NCI-H460 (cell line): ENCODE results near the gene TCF4. TPM values are rescaled to one million over a fixed set of nuclear protein-coding genes. Genes with fewer than 3 reads are reported as not detected.
A peak's percentile ranks its signal among the peaks of the same experiment; 100 is the strongest.

ENCODE experiments used
- DNase-seq: peaks from one replicate; pipeline ENCODE4 v3.0.0-alpha.2; 2016; ENCODE audit warnings: low read depth; ENCODE audit errors: extremely low read depth
- total RNA-seq: library from RNA; depleted of rRNA; stranded (reverse); fragments of >200 nt; shearing (Covaris generic); gene quantifications from 2 replicates; pipeline ENCODE4 v1.2.3, GENCODE V29; 2014

The TCF4 gene
- total RNA-seq, 1 experiment from 2014 or later = 7.3 TPM

DNA sequence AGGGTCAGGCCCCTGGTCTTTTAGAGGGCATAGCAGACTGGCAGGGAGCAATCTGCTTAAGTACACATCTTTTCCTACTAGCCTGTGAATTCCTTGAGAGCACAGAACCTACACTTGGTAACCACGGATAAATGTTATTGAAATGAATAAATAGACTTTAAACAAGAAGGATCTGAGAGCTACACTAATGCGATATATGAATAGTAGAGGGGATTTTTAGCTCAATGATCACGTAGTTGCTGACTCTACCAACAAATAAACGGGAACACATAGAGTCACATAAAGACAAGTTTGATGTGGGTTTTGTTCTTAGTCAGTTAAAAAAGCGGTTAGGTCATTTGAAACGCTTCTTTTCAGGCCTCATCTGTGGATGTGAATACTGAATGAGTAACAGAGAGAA lies 338.4 kb downstream of the TCF4 start:
- DNase-seq = no peak

DNA sequence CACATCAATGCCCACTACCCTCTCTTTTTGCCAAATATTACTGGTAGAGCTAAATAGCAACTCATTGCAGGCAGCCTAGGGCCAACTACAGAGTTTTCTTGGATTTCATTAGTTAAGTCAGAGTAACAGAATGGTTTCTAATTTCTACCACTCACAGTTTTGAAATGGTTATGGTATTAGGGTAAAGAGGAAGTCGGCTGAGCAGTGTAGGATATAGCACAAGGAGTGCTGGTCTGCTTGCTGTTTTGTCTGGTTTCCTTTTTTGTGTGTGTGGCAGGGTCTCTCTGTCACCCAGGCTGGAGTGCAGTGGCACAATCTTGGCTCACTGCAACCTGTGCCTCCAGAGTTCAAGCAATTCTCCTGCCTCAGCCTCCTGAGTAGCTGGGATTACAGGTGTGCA lies 339.5 kb downstream of the TCF4 start:
- no peak for DNase-seq

DNA sequence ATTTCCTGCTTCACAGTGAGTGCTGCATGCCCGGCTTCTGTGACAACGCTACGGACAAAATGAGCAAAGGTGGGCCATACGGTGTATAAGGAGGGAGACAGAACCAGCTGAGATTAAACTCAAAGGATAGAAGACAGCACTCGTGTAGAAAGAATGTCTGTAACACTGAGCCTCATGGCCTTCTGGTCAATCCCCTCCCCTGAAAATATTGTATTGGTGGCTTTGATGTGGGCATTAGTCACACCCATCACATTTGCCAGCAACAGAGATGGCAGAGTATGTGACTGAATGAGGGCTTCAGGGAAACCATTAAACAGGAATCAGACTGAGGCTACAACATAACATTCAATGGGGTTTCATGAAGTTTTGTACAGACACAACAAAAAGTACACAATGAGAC lies 341.0 kb downstream of the TCF4 start:
- DNase-seq = no peak

DNA sequence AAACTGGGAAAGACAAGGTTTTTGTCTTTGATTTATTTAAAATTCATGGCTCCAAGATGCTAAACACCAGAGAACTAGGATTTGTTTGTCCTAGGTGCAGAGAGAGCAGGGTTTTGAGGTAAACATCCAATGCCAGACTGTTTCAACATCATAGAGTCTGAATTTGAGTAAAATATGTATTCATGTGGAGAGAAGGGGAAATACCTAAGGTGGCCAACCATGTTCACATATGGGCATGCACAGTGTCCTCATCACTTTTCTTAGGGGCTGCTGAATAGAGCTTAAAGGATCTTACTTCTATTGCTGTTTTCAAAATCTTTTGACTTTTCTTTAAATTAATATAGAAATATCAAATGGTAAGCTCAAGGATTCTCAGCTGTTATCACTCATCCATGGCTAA lies 341.7 kb downstream of the TCF4 start:
- no peak for DNase-seq

DNA sequence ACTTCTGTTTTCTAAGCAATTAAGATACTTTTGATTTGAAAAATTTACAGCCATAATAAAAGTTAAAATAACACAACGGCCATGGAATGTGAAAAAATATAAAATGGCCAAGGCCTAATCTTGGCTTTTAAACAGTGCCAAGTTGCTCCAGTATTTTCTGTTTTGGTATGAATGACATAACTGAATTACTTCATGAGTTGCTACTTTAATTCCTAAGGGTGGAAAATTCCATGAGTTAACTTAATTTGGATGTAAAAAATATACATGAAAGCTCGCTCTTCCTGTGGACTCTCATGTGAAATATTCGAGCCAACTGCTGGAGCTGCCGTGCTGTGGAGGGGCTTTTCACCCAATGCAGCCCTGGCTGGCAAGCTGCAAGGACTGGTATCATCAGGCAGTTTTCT lies 342.8 kb downstream of the TCF4 start:
- DNase-seq = no peak

DNA sequence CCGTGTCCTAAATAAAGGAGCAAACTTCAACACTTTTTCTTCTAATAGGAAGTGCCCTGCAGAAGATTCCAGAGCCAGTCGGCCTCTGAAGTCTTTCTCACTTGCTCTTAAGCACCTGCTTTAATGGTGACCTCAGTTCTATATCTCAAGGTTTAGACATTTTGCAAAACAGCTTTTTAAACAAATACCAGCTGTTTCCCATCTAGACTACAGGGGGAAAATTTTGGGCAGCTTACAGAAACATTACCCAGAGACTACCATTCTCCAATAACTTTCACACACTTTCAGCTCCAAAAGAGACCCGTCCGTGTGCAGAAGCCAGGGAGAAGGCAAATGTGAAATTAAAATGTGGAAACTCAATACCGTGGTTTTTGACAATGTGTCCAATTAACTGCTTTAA lies 343.4 kb downstream of the TCF4 start:
- no peak for DNase-seq

DNA sequence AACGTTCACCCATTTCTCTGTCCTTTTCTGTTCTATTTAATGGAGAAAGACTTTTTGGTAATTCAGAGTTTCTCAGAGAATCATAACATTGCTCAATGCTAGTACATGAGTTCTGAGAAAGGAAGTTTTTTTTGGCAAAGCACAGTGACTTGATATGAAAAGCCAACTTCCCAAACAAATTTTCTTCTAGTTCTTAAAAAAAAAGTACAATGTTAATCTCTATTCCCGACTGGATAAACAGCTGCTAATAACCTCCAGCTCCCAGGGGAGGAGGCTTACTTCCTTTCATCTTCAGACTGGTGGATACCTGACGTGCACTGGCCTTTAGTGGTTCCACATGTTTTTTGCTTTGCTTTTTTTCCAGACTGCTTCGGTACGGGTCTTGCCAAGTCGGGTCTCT lies 344.1 kb downstream of the TCF4 start:
- DNase-seq = no peak

DNA sequence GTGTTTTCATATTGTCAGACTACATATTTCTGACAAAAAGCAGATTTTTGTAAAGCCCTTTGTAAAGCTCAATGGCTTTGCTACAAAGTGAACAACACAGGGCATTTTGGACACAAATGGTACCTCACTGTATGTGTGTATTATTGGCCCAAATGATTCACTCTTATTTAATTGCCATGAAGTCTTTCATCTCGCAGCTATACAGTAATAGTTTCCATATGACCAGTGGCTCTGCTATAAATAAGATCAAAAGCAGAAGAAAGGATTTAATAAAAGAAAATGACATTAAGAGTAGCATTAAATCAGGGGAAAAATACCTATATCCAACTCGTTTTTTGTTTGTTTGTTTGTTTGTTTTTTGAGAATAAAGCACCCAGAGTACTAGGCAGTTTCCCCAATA lies 344.7 kb downstream of the TCF4 start:
- no peak for DNase-seq

DNA sequence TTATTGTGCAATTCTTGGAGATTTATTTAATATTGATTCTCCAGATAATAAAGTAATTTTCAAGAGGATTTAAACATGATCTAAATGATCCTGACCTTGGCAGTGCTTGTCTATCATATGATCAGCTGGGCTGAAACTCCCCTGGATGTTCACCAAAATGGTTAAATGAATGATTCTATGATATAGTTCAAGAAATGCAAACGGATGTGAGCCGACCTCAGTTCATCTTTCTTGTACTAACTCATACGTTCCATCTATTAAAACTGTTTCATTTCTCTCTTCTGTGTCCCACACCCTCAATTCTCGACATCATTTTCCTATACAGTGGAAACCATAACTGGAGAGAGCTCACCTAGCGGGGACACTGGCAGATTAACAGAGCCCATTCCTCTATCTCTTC lies 347.0 kb downstream of the TCF4 start:
- no peak for DNase-seq

DNA sequence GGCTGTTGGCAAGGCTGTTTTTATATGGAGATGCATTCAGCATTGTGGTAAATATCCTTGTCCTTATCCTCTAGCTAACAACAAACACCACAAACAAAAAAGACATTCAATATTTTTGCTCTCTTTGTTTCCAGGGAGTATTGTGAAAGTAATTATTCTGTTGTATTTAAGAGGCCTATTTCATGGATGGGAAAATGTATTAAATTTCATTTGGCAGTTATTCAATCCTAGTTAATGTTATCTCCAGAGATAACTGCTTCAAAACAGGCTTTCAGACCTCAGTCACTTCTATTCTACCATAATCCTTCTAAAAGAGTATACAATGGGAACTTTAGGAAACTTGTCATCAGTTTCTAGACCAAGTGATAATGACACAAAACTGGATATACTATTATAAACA lies 348.3 kb downstream of the TCF4 start:
- DNase-seq = no peak

DNA sequence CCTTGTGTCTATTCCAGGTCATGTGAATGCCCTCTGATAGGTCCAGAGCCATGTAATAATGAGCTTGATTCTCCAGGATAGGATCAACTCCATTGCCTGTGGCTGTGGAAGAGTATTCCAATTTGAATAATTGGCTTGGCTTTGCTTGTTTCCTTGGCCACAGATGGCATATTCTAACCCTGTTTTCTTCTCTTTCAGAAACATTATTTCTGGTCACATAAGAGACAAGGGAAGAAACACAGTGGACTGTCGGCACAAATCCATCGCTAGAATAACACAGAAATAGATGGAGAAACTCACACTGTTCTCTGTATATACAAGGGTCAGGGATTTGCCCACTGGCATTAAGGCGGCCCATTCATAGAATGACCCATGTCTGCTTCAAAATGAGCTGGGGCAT lies 350.3 kb downstream of the TCF4 start:
- no peak for DNase-seq

DNA sequence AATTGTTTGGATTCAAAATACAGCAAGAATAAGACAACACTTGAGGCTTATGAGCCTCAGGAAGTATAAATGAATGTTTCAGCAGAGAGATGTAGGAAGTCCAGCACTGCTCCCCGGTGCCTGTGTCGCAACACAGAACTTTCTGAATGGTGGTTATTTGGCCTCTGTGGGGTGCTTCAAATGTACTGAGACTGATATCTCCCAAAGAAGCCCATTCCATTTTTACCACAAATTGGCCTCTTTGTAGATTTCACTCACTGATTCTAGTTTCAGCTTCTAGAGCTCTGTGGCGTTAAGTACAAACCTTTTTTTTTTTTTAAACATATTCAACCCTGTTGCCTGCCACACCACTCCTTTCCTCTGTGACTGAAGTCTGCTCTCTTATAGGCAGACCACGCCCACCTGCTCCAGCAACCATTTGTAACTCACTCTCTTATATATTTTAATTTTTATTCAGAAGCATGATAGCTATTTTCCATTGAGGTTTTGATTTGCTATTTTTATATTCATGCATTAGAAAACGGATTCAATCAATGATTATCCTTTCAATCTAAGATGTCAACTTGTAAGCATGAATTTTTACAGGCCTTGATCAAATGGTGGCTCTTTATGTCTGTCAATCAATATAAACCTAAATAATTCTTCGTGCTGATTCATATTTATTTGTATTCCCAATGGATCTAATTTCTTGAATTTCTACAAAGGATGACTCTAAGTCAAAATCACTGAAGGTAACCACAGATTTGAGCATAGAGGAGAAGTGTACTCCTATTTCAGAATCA lies 351.7 kb downstream of the TCF4 start:
- no peak for DNase-seq

DNA sequence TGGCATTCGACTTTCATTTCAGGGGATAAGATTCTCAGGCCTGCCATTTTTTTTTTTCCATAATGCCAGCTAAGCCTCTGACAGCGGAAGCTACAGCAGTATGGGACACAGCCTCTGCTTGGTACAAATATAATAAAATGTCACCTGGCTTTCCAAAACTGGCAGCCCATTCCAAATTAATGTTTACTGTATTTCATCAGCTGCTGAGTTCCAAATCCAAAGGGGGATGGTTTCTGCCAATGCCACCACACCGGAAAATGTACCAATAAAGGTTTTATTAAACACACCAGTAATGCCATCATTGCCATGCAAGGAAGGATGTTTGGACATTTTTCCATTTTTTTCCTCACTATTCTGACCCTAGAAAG lies 352.9 kb downstream of the TCF4 start:
- DNase-seq = no peak

DNA sequence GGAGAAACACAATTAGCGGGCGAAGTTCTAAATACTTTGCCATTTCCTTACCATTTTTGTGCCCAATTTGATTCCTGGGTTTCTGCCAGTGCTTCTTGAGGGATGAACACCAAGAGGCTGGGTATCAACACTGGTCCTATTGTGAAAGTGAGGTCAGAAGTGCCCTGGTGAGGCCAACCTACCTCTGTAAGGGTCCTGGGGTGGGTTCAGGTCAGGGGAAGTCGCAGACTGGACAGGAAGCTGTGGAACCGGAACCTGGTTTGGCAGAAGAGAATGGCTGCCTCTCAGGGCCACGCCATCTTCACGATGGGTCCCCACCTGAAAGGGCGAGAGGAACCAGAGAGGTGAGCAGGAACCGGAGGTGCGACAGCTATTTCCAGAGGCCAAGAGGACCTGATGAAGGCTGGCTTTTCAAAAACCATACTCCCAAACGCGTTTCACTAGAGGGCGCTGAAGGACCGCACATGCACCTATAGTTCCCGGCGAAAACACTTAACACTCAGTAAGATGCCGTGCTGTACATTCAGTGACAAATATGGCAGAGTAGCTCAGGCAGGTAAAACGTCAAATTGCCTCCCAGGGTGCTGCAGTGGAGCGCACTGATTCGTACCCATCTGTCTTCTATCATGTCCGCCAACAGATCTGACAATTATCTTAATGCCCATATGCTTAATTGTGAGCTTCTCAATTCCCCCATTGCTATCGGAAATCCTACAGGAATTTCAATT lies 353.5 kb downstream of the TCF4 start:
- peak; percentile 63 for DNase-seq

DNA sequence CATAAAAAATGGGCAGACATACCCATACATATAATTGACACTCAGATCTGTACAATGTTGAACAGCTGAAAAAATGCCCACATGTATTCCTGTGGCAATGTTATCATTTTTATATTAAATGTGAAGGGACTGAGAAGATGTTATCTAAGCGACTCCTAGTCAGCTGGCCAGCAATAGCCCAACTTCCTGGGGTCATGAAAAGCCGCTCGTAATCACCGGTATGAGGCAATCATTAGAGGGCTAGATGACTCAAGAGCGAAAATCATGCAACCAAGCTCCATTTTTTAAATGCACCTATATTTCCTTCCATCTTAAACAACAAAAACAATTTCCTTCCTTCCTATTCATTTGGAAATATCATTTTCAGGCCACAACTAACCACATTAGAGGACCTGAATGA lies 354.1 kb downstream of the TCF4 start:
- DNase-seq = no peak

DNA sequence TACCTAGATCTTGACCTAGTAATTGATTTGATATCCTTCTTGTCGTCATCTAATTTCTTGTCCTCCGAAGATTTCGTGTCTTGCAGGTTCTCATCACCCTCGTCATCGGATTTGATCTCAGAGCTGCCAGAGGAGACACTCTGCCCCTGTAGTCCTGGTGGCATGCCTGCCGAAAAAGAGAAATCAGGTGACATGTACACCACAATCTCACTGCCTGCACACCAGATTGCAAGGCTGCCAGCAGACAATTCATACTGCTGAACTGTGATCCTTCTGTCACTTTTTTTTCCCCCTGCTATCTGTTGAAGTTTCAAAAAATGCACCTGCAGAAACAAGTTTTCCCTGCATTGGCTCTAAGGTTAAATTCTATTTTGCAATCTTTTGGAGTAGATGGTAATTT lies 355.5 kb downstream of the TCF4 start:
- no peak for DNase-seq

DNA sequence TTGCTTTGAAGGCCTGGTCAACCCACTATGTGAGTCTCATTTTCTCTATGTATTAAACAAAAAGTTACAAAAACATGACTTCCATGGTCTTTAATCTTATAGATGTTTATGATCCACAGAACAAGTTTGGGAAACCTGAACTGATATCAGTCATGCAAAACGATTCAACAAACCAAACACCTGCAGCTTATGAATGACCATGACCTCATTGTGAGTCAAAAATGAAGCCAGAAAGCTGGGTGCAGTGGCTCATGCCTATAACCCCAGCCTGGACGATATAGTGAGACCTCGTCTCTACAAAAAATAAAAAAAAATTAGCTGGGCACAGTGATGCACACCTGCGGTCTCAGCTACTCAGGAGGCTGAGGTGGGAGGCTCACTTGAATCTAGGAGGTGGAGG lies 358.3 kb downstream of the TCF4 start:
- DNase-seq = no peak

DNA sequence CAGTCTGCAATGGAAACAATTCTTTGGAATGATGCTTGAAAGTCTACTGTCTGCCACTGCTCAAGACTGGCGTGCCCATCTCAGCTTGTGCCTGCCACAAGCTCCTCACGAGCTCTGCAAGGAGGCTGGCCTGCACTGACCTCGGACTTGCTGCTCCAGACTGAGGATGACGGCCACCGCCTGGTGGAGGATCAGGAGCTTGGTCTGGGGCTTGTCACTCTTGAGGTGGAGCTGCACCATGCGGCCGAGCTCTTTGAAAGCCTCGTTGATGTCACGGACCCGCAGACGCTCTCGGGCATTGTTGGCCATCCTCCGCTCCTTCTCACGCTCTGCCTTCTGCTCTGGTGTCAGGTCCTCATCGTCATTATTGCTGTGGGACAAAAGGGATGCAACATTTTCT lies 359.3 kb downstream of the TCF4 start:
- no peak for DNase-seq

DNA sequence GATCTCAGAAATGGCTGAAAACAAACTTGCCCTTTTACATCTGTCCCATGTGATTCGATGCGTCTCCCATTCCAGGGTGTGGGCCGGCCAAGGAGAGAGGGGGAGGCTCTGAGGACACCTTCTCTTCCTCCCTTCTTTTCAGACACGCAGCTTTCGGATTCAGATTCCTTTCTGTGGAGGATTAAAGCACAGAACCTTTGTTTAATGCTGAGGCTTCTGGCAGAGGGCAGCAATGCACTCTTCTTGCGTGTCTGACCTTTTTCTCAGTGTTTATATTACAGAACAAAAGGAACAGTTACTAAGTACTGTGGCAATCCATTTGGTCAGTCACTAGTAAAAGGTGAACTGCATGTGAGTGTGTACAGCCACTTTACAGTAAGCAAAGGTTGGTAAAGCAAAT lies 359.8 kb downstream of the TCF4 start:
- no peak for DNase-seq

DNA sequence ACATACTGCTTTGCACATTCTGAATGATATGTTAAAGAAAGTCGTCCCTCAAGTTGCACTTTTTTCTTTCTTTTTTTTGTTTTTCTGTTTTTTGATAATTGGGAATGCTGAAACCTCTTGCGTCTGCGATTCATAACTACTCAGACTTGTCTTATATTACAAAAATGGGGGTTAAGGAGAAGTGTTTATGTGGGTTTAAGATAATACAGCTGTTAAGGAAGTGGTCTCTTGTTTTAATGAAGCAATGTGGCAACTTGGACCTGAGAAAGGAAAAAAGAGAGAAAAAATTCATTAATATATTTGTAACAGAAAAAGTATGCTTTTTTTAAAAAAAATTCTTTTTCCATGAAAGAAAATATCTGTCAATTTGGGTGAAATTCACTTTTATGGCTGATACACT lies 360.2 kb downstream of the TCF4 start:
- no peak for DNase-seq

DNA sequence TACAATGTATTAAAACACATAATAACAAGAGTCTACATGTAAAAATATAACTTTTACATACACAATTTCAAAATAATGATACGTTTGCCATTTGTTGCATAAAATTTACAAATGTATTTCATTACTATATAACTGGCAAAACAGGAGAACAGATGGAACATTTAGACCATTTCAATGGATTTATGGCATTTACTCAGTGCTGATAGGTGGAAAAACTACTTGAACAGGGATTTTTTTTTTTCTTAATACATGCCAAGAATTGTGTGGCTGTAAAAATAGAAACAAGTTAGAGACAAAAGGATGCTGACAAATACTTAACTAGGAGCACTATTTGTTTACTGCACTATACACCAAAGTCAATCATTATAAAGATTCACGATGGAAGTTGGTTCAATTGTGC lies 361.9 kb downstream of the TCF4 start:
- DNase-seq = no peak

DNA sequence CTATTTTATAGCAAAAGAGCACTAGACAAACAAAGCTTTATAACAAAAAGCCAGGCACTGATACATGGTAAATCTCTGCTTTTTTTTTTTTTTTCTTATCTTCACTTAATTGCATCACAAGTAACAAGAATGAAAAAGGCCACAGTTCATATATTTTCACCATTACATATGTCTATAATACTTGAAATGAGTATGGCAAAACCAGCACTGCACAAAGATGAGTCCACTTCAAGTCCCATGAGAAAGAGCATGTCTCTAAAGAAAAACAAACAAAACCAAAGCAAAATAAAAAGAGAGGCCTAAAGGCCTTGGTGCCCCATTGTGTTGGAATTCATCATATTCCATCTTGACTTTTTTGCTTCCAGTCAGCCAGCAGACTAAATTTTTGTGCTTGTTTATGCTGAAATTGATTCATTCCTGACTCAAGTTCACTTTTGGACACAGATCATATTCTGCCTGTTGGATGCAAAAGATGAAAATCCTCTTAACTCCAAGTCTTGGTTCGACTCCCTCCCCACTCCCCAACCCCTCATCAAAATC lies 363.8 kb downstream of the TCF4 start:
- DNase-seq = no peak
